GM18909 (cell line): Measurements from ENCODE around the gene CORO2A.

Source experiments
- ATAC-seq: cut with Tn5 transposase; IDR thresholded peaks from one replicate; pipeline ENCODE4 v1.9.1; 2021; ENCODE audit warnings: mild to moderate bottlenecking; ENCODE audit not compliant: unreplicated experiment, poor library complexity

CORO2A gene

GRCh38 chr9:98192503-98193335 is at the start of gene CORO2A:
CORO2A (minus strand) TSS chr9:98192637; CDS start chr9:98157660, 34,977 bp downstream.
- peak; percentile 69 for ATAC-seq

GRCh38 chr9:98241357-98242300 is 49.2 kb upstream of the CORO2A start:
- ATAC-seq = no peak

DNA sequence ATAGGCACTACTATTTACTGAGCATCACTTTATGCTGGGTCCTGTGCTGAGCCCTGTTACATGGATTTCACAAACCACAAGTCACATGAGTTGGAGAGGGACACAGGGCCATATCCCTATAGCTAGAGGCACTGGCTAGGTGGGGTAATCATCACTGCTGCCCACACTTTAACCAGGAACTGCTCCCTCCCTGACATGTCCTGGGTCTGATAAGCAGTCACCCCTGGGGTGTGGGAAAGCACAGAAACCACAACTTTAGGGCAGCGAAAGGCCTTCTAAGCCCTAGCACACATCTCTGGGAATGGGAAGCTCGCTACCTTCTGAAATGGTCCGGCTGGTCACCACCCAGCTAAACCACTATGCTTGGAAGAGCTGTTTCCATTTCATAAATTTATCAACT is 48.0 kb upstream of the CORO2A start:
- no peak for ATAC-seq

- ATAC-seq = no peak
Observed at GRCh38 chr9:98236901-98237487, 44.6 kb upstream of the CORO2A start.

- ATAC-seq = no peak
Observed at GRCh38 chr9:98235126-98235525, 42.7 kb upstream of the CORO2A start.

DNA sequence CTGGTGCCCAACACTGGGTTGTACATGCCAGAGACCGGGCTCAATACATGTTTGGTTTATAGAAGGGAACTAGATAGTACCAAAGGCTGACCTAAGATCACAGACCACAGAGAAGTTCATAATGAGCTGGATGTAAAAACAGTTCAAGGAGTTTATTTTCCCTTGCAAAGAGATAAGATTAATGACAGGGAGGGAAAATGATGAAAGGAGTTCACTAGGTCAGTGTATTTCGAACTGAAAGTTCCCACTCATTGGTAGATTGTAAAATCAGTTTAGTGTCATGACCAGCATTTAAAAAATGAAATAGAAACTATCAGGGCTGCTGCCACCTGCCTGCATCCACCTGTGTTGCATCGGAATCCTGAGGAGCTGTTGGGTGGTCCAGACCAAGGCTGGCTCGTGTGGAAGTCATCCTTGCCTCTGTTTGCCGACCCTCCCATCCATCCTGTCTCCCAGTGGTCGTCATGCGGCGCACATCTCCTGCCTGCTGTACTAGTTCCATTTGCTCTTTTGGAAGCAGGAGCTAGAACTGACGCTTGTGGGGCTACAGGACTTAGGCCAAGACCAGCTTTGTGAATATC is 41.9 kb upstream of the CORO2A start:
- ATAC-seq = no peak

DNA sequence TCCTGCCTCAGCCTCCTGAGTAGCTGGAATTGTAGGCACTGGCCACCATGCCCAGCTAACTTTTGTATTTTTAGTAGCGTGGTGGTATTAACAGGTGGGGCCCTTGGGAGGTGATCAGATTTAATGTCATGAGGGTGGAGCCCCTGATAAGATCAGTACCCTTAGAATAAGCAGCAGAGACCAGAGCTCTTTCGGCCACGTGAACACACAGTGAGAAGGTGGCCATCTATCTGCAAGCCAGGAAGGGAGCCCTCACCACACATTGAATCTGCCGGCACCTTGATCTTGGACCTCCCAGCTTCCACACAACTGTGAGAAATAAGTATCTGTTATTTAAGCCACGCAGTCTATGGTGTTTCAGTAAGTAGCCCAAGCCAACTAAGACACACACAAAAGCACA is 40.5 kb upstream of the CORO2A start:
- ATAC-seq = no peak

DNA sequence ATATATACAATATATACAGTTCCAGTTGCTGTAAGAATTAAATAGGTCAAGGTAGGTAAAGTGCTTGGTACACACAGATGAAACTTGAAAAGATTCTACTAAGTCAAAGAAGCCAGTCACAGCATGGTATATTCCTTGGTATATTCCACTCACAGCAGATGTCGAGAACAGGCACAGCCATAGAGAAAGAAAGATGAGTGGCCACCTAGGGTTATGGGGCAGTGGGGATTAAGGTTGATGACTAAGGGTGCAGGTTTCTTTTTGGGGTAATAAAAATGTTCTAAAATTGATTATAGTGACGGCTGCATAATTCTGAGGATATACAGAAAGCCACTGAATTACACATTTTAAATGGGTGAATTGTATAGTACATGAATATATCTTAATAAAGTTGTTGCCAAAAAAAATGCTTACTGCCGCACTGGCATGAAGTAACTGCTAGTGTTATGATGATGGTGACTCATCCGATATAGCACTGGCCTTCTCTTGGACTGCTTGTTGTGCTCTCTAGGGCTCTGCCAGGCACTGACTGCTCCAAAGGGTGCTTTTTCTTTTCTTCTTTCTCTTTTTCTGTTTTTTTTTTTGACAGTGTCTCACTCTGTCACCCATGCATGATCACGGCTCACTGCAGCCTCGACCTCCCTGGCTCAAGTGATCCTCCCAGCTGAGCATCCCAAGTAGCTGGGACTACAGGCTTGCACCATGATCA is 39.5 kb upstream of the CORO2A start:
- no peak for ATAC-seq

GRCh38 chr9:98230789-98231188 is 38.4 kb upstream of the CORO2A start:
- no peak for ATAC-seq

GRCh38 chr9:98230304-98230703 is 37.9 kb upstream of the CORO2A start:
- ATAC-seq = no peak

DNA sequence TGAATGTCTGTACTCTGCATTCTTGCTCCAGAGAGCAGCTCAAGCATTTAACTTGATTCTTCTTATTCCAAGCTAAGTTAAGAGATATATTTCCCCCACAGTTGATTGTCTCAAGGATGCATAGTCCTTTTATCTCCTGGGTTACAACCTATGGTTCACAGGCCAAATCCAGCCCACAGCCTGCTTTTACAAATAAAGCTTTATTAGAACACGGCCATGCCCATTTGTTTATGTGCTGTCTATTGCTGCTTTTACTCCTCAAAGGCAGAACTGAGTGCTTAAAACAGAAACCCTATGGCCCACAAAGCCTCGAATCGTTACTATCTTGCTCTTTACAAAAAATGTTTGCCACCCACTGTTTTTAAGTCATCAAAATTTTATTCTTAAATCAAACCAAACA is 37.2 kb upstream of the CORO2A start:
- ATAC-seq = no peak

GRCh38 chr9:98229090-98229395 is 36.6 kb upstream of the CORO2A start:
- no peak for ATAC-seq

- ATAC-seq = no peak
Observed at GRCh38 chr9:98228392-98229089, 36.1 kb upstream of the CORO2A start.

DNA sequence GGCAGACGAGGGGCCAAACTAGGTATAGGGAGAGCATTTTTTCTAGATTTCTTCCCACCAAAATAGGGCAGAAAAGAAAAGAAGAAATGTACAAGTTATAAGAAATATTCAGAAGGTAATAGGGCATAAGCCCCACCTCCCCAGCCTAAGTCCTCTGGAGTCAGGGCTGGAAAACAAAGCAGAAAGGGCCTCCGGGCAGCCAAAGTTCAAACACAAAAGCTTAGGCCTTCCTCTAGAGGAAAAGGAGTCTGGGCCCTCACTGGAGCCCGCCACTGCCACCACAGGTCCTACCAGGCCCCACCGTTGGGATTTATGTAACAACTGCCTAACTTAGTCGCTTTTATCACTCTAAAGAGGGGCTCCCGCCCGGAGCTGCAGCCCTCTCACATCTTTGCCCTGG is 35.4 kb upstream of the CORO2A start:
- ATAC-seq = no peak

DNA sequence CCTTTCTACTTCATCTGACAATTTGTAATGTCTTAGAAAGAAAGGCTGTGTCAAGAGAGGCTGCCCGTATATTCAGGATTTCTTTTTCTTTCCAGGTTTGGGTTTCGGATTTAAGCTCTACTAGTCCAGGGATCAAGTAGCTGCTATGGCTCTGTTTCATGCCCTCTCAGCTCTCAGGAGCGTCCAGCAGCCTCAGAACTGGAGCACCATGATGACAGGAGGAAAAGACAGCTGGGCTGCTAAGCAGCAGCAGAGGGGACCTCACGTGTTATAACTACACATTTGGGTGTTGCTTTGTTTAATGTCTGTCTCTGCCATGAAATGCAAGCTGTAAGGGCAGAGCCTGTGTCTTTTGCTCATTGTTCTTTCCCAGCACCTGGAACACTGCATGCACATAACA is 34.5 kb upstream of the CORO2A start:
- ATAC-seq = no peak

- no peak for ATAC-seq
Observed at GRCh38 chr9:98226516-98226915, 34.1 kb upstream of the CORO2A start.

DNA sequence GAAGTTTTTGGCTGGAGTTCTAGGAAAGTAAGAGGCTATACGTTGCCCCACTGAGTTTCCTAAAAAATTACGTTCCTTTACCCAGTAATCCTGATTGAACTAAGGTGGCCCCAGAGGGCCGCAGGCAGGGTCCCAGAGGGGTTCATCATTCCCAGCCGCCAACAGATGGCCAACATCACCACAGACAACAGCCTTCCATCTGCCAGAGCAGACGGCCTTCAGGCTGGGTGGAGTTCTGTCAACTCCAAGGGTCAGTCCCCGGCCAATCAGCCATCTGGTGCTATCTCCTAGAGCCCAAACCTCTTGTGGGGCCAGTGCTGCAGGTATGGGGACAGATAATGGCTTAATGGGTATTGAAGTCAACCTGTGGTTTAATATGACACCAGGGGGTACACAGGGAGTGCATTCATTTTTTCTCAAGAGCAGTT is 32.6 kb upstream of the CORO2A start:
- ATAC-seq = no peak

- ATAC-seq = no peak
Observed at GRCh38 chr9:98222885-98223691, 30.7 kb upstream of the CORO2A start.

- no peak for ATAC-seq
Observed at GRCh38 chr9:98220911-98221310, 28.5 kb upstream of the CORO2A start.
